OCI-LY1 (cell line): Measurements from ENCODE around the gene STK38.

Experiments used
- H2AFZ ChIP-seq: fragments of 200-600 bp; sonication (generic), shearing (Covaris generic); 2 replicates; pipeline ENCODE4 v1.6.0; 2014; ENCODE audit warnings: antibody characterized with exemption, mild to moderate bottlenecking, low read length
- H3F3A ChIP-seq: fragments of 200-600 bp; sonication (generic), shearing (Covaris generic); 2 replicates; pipeline ENCODE4 v1.6.0; 2014; ENCODE audit warnings: mild to moderate bottlenecking, antibody characterized with exemption, low read length, moderate library complexity; ENCODE audit not compliant: insufficient read depth
- H3K27ac ChIP-seq: fragments of 200-600 bp; sonication (generic); 2 replicates; pipeline ENCODE4 v1.5.1; 2014; ENCODE audit warnings: low read length, mixed run types, mild to moderate bottlenecking, low read depth; ENCODE audit not compliant: poor library complexity, severe bottlenecking
- H3K27me3 ChIP-seq: fragments of 200-600 bp; sonication (generic); 2 replicates; pipeline ENCODE4 v1.6.0; 2014; ENCODE audit warnings: antibody characterized with exemption, mild to moderate bottlenecking, low read length, moderate library complexity; ENCODE audit not compliant: insufficient read depth
- H3K36me3 ChIP-seq: fragments of 200-600 bp; sonication (generic); 2 replicates; pipeline ENCODE4 v1.6.1; 2014; ENCODE audit warnings: mild to moderate bottlenecking, antibody characterized with exemption, low read length, moderate library complexity, mixed read lengths; ENCODE audit not compliant: insufficient read depth
- H3K4me1 ChIP-seq: fragments of 200-600 bp; sonication (generic); 2 replicates; pipeline ENCODE4 v1.5.1; 2014; ENCODE audit warnings: mild to moderate bottlenecking, low read length, moderate library complexity; ENCODE audit not compliant: insufficient read depth, severe bottlenecking
- H3K4me2 ChIP-seq: fragments of 200-600 bp; sonication (generic), shearing (Covaris generic); 2 replicates; pipeline ENCODE4 v1.6.1; 2014; ENCODE audit warnings: low read length
- H3K4me3 ChIP-seq: fragments of 200-600 bp; sonication (generic); 2 replicates; pipeline ENCODE4 v1.5.1; 2014; ENCODE audit warnings: low read length, low read depth, mild to moderate bottlenecking, mixed read lengths; ENCODE audit not compliant: poor library complexity, severe bottlenecking
- H3K79me2 ChIP-seq: fragments of 200-600 bp; shearing (Covaris generic); 2 replicates; pipeline ENCODE4 v1.6.1; 2016; ENCODE audit warnings: mixed run types, low read length, mixed read lengths; ENCODE audit not compliant: insufficient read depth
- H3K9ac ChIP-seq: fragments of 200-600 bp; sonication (generic), shearing (Covaris generic); 2 replicates; pipeline ENCODE4 v1.6.1; 2014; ENCODE audit warnings: mild to moderate bottlenecking, low read length, mixed read lengths
- H3K9me2 ChIP-seq: fragments of 200-600 bp; sonication (generic), shearing (Covaris generic); 2 replicates; pipeline ENCODE4 v1.6.1; 2014; ENCODE audit warnings: low read depth, mild to moderate bottlenecking, low read length, mixed read lengths
- H3K9me3 ChIP-seq: fragments of 200-600 bp; shearing (Covaris generic); 2 replicates; pipeline ENCODE4 v1.6.1; 2014; ENCODE audit warnings: low read length, mixed read lengths
- H4K20me1 ChIP-seq: fragments of 200-600 bp; sonication (generic), shearing (Covaris generic); 2 replicates; pipeline ENCODE4 v1.6.0; 2016; ENCODE audit warnings: mild to moderate bottlenecking, low read length; ENCODE audit not compliant: insufficient read depth
- EZH2 ChIP-seq: fragments of 200-600 bp; sonication (generic), shearing (Covaris generic); IDR thresholded peaks from 2 replicates; pipeline ENCODE4 v1.8.0; 2017; ENCODE audit warnings: borderline replicate concordance, mixed run types, mild to moderate bottlenecking, antibody characterized with exemption, low read length, moderate library complexity, mixed read lengths
- TF ChIP-seq, protein P1 (sequence below): fragments of 200-600 bp; sonication (generic), shearing (Covaris generic); IDR thresholded peaks from 2 replicates; pipeline ENCODE4 v1.5.1; 2017; ENCODE audit warnings: mild to moderate bottlenecking, antibody characterized with exemption, low read length, moderate library complexity, mixed read lengths

Gene STK38

GRCh38 chr6:36519352-36519751, 27.9 kb downstream of the STK38 start:
- no peaks in the 10 kb centered on the region for H3K79me2 ChIP-seq
- no peak overlapping the region for H3K9ac ChIP-seq
- no peaks in the 10 kb centered on the region for H3F3A ChIP-seq
- no peaks in the 10 kb centered on the region for H4K20me1 ChIP-seq
- no peak overlapping the region for H2AFZ ChIP-seq
- H3K4me3 ChIP-seq: no peak overlapping the region
- H3K27me3 ChIP-seq: no peaks in the 10 kb centered on the region
- no peaks in the 10 kb centered on the region for H3K4me1 ChIP-seq
- H3K9me2 ChIP-seq: no peaks in the 10 kb centered on the region
- H3K9me3 ChIP-seq: no peaks in the 10 kb centered on the region
- TF ChIP-seq EZH2: no peak
- TF ChIP-seq, protein P1, sequence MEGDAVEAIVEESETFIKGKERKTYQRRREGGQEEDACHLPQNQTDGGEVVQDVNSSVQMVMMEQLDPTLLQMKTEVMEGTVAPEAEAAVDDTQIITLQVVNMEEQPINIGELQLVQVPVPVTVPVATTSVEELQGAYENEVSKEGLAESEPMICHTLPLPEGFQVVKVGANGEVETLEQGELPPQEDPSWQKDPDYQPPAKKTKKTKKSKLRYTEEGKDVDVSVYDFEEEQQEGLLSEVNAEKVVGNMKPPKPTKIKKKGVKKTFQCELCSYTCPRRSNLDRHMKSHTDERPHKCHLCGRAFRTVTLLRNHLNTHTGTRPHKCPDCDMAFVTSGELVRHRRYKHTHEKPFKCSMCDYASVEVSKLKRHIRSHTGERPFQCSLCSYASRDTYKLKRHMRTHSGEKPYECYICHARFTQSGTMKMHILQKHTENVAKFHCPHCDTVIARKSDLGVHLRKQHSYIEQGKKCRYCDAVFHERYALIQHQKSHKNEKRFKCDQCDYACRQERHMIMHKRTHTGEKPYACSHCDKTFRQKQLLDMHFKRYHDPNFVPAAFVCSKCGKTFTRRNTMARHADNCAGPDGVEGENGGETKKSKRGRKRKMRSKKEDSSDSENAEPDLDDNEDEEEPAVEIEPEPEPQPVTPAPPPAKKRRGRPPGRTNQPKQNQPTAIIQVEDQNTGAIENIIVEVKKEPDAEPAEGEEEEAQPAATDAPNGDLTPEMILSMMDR: no peak
- peaks cover 81% of the 10 kb centered on the region for H3K36me3 ChIP-seq
- no peak overlapping the region for H3K27ac ChIP-seq
- H3K4me2 ChIP-seq: no peak overlapping the region

DNA sequence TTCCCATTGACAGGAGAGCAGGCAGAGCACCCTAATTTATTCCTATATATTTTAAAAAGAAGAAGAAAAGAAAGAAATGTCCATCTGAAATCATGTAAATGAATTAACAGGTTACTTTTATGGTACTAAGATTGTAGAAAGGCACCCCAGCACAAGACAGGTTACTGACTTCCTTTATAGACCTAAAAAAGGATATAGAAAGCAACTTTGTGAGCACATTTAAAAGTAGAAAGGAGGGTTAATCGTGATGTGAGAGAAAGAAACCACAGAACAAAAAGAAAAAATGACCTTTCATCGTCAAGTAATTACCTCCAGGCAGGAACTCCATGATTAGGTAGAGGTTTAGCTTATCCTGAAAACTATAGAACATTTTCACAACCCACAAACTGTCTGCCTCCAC, 29.9 kb downstream of the STK38 start:
- no peaks in the 10 kb centered on the region for H3K79me2 ChIP-seq
- H3K27me3 ChIP-seq: no peaks in the 10 kb centered on the region
- H3K9me2 ChIP-seq: no peaks in the 10 kb centered on the region
- H3K4me3 ChIP-seq: no peak overlapping the region
- no peak overlapping the region for H3K27ac ChIP-seq
- peaks cover 73% of the 10 kb centered on the region for H3K36me3 ChIP-seq
- H3K9ac ChIP-seq: no peak overlapping the region
- no peaks in the 10 kb centered on the region for H3K4me1 ChIP-seq
- H4K20me1 ChIP-seq: no peaks in the 10 kb centered on the region
- TF ChIP-seq, protein P1: no peak
- no peak for TF ChIP-seq EZH2
- no peak overlapping the region for H2AFZ ChIP-seq
- H3K9me3 ChIP-seq: no peaks in the 10 kb centered on the region
- H3F3A ChIP-seq: no peaks in the 10 kb centered on the region
- H3K4me2 ChIP-seq: no peak overlapping the region

- Histone ChIP-seq H3K4me2 (no peak overlapping the region), H3K9ac (no peak overlapping the region), H3K9me2 (no peaks in the 10 kb centered on the region), H3K4me1 (no peaks in the 10 kb centered on the region), H3F3A (no peaks in the 10 kb centered on the region), H3K27me3 (no peaks in the 10 kb centered on the region), H3K9me3 (no peaks in the 10 kb centered on the region), H2AFZ (no peak overlapping the region), H3K36me3 (peaks cover 73% of the 10 kb centered on the region), H3K4me3 (no peak overlapping the region), H4K20me1 (no peaks in the 10 kb centered on the region), H3K27ac (no peak overlapping the region), H3K79me2 (no peaks in the 10 kb centered on the region)
- TF ChIP-seq, protein P1: no peak
- TF ChIP-seq EZH2: no peak
These were observed 30.3 kb downstream of the STK38 start for GRCh38 chr6:36516988-36517387.
